GM19043 (cell line): ENCODE measurements around the gene POLK.

Source experiments
- ATAC-seq: cut with Tn5 transposase; IDR thresholded peaks from one replicate; pipeline ENCODE4 v1.9.1; 2021; ENCODE audit warnings: low read depth; ENCODE audit not compliant: unreplicated experiment

The POLK gene

DNA sequence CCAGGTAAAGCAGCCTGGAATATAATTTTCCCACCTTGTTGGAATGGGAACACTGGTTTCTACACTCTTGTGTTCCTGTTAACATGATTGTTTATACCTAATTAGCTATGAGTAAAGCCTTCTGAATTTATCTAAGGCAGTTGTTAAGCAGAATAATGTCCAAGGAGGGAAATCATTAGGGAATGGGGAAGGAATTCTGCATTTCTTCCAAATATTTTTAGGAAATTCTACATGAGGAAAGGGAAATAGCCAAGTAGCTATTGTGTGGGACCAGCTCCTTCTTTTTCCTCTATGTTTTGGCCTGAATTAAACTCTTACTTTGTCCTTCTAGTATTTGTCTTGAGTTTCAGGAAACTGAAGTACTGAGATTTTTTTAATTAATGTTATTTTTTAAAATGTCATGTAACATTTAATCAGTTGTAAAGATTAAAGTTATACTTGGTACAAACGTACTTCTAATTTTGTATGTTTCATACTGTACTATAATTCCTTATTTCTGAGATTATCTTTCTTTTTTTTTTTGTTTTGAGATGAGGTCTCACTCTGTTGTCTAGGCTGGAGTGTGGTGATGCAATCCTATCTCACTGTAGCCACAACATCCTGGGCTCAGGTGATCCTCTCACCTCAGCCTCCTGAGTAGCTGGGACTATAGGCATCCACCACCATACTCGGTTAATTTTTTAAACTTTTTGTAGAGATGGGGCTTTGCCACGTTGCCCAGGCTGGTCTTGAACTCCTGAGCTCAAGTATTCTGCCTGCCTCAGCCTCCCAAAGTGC, 128.0 kb downstream of the POLK start:
- ATAC-seq = no peak

DNA sequence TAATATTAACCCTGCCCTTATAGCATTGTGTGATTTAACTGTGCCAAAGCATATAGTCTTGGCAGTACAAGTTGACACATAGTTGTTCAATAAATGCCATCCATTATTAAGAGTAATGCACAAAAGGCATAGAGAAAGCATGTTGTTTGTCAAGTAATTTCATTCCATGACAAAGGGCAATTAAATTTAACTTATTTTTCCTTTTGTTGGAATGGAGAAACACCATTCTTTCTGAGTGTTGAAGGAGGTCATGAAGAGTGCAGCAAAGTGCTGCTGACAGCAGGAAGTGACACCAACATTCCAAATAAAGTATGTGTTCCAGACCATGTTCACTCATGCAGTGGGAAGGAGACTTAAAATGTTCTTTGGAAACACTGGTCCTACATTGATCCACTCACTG, 128.7 kb downstream of the POLK start:
- ATAC-seq = no peak

DNA sequence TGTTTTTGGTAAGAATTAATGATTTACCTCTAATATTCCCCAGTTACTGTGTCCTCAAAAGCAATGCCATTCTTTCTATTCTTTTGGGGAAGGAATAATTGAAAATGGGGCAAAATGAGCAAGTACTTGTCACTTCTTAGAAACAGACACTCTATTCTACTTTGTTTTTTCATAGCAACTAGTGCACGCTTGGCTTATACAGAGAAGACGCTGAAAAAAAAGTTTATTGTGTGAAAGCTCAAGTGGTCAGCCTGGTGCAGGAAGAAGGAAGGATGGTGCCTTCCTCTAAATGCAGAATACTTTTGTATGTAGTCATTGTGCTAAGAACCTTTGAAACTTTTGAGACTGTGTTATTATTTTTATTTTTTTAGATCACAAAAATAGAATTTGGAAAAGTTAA, 129.1 kb downstream of the POLK start:
- no peak for ATAC-seq

DNA sequence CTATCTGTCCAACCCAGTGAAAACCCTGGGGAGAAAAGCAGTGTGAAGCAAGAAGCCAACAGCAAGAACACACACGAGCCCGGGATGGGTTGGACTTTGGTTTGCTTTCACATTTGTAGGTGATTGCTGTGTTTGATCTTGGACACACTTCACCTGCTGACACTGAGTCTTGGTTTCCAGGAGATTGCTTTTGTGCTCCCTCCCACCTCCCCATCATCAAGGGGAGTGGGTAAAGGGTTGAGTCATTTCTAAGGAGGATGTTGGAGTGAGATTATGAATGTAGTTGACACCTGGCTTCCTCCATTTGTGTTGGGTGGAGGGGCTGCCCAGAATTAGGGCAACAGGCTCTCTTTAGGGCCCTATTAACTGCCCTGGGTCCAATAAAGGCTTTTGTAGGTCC, 137.0 kb downstream of the POLK start:
- no peak for ATAC-seq
